ENCODE results near the gene SKI. TPM values are rescaled to one million over a fixed set of nuclear protein-coding genes. Genes with fewer than 3 reads are reported as not detected.

Gene SKI
- total and polyA plus RNA-seq, 10 of the 15 experiments (the other 5 are each of a cell fraction or from before 2014, with no cell fraction given) = 0.03 to 14.9 (median 0.96) TPM

DNA sequence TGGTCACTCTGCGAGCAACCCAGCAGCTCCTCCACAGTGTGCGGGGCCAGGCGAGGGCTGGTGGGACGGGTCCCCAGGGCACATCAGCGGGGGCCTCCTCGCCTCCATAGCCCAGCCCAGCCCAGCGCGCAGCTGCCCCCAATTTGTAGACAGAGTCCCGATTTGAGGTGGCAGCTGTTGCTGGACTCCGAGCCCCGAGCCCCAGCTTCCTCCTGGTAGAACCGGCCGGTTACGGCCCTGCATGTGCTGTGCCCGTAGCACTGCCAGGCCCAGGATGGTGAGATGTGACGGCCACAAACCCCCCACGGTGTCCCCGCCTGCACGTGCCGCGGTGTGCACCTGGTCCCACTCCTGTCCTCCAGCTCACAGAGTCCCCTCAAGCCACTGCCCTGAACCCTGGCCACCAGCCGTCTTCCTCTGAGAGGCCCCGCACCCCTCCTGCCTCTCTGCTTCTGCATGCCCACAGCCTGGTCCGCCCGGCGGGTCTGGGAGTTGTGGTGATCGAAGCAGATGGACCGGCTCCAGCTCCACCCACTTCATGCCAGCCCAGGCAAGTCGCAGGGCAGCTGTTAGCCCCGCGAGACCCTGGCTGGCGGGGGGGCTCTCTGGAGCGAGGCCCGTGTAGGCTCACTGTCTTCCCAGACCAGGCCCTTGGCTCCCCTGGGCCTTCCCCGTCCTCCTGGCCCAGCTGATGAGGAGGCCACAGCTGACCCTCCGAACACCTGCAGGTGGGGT is 107.8 kb downstream of the SKI start (continued):
- TF ChIP-seq, protein P1, sequence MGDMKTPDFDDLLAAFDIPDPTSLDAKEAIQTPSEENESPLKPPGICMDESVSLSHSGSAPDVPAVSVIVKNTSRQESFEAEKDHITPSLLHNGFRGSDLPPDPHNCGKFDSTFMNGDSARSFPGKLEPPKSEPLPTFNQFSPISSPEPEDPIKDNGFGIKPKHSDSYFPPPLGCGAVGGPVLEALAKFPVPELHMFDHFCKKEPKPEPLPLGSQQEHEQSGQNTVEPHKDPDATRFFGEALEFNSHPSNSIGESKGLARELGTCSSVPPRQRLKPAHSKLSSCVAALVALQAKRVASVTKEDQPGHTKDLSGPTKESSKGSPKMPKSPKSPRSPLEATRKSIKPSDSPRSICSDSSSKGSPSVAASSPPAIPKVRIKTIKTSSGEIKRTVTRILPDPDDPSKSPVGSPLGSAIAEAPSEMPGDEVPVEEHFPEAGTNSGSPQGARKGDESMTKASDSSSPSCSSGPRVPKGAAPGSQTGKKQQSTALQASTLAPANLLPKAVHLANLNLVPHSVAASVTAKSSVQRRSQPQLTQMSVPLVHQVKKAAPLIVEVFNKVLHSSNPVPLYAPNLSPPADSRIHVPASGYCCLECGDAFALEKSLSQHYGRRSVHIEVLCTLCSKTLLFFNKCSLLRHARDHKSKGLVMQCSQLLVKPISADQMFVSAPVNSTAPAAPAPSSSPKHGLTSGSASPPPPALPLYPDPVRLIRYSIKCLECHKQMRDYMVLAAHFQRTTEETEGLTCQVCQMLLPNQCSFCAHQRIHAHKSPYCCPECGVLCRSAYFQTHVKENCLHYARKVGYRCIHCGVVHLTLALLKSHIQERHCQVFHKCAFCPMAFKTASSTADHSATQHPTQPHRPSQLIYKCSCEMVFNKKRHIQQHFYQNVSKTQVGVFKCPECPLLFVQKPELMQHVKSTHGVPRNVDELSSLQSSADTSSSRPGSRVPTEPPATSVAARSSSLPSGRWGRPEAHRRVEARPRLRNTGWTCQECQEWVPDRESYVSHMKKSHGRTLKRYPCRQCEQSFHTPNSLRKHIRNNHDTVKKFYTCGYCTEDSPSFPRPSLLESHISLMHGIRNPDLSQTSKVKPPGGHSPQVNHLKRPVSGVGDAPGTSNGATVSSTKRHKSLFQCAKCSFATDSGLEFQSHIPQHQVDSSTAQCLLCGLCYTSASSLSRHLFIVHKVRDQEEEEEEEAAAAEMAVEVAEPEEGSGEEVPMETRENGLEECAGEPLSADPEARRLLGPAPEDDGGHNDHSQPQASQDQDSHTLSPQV (IDR thresholded peaks at IDR 0.05) = no peak
- TF ChIP-seq, protein P2, sequence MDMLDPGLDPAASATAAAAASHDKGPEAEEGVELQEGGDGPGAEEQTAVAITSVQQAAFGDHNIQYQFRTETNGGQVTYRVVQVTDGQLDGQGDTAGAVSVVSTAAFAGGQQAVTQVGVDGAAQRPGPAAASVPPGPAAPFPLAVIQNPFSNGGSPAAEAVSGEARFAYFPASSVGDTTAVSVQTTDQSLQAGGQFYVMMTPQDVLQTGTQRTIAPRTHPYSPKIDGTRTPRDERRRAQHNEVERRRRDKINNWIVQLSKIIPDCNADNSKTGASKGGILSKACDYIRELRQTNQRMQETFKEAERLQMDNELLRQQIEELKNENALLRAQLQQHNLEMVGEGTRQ (IDR thresholded peaks at IDR 0.05; ENCODE audit: borderline replicate concordance, low read depth, low read length) = no peak
- TF ChIP-seq MTA3 (IDR thresholded peaks at IDR 0.05; ENCODE audit: borderline replicate concordance, low read length) (no peak), RCOR1 (conservative IDR thresholded peaks at IDR 0.05; ENCODE audit: low read depth, low read length) (no peak)
- TF ChIP-seq, protein P3, sequence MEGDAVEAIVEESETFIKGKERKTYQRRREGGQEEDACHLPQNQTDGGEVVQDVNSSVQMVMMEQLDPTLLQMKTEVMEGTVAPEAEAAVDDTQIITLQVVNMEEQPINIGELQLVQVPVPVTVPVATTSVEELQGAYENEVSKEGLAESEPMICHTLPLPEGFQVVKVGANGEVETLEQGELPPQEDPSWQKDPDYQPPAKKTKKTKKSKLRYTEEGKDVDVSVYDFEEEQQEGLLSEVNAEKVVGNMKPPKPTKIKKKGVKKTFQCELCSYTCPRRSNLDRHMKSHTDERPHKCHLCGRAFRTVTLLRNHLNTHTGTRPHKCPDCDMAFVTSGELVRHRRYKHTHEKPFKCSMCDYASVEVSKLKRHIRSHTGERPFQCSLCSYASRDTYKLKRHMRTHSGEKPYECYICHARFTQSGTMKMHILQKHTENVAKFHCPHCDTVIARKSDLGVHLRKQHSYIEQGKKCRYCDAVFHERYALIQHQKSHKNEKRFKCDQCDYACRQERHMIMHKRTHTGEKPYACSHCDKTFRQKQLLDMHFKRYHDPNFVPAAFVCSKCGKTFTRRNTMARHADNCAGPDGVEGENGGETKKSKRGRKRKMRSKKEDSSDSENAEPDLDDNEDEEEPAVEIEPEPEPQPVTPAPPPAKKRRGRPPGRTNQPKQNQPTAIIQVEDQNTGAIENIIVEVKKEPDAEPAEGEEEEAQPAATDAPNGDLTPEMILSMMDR (IDR thresholded peaks at IDR 0.05 in 2 of 3, conservative IDR thresholded peaks at IDR 0.05 in 1 of 3; ENCODE audit: control insufficient read depth in 2 of 3, extremely low read depth in 1 of 3, insufficient read depth in 1 of 3, low read depth in 3 of 3, low read length in 3 of 3) = no peak
